Ishikawa (cell line): ENCODE measurements around the gene AXIN2.

Experiments
- CEBPB ChIP-seq: IDR thresholded peaks from 2 replicates; pipeline ENCODE4 v1.6.1; 2012
- CREB1 ChIP-seq: IDR thresholded peaks from 2 replicates; pipeline ENCODE4 v1.6.1; 2012; ENCODE audit warnings: low read depth
- EP300 ChIP-seq: IDR thresholded peaks from 2 replicates; pipeline ENCODE4 v1.6.1; 2012; ENCODE audit warnings: borderline replicate concordance
- MAX ChIP-seq: IDR thresholded peaks from 2 replicates; pipeline ENCODE4 v1.6.1; 2012
- NFIC ChIP-seq: IDR thresholded peaks from 2 replicates; pipeline ENCODE4 v1.6.1; 2012
- TAF1 ChIP-seq: IDR thresholded peaks from 2 replicates; pipeline ENCODE4 v1.6.1; 2012; ENCODE audit warnings: low read depth, mild to moderate bottlenecking
- USF1 ChIP-seq: IDR thresholded peaks from 2 replicates; pipeline ENCODE4 v1.6.1; 2012
- YY1 ChIP-seq: IDR thresholded peaks from 2 replicates; pipeline ENCODE4 v1.6.1; 2012; ENCODE audit warnings: low read depth
- ZBTB7A ChIP-seq: IDR thresholded peaks from 2 replicates; pipeline ENCODE4 v1.6.1; 2012; ENCODE audit warnings: low read depth
- TF ChIP-seq, protein P1 (sequence below): IDR thresholded peaks from 2 replicates; pipeline ENCODE4 v1.6.1; 2012; ENCODE audit warnings: low read depth, mild to moderate bottlenecking

DNA sequence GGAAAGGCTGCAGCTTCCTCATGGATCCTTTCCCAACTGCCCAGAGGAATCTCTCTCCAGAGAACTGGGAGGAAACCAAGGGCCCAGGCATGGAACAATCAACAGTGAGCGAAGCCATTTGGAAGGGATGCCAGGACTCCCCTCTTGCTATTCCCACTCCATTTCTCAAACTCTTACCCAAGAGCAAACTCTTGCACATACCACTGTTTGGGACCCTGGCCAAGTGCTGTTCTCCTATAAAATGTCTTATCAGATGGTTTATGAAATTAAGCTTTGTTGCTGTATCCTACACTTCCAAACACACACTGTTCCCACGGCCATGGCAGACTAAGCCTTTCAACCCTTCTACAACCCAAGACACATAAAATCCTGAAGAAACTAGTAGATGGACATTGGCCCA is 48.3 kb upstream of the AXIN2 start:
- TF ChIP-seq USF1 (no peak), YY1 (no peak), ZBTB7A (no peak), EP300 (no peak), TAF1 (no peak), NFIC (no peak), CEBPB (no peak), CREB1 (no peak), MAX (no peak)
- TF ChIP-seq, protein P1, sequence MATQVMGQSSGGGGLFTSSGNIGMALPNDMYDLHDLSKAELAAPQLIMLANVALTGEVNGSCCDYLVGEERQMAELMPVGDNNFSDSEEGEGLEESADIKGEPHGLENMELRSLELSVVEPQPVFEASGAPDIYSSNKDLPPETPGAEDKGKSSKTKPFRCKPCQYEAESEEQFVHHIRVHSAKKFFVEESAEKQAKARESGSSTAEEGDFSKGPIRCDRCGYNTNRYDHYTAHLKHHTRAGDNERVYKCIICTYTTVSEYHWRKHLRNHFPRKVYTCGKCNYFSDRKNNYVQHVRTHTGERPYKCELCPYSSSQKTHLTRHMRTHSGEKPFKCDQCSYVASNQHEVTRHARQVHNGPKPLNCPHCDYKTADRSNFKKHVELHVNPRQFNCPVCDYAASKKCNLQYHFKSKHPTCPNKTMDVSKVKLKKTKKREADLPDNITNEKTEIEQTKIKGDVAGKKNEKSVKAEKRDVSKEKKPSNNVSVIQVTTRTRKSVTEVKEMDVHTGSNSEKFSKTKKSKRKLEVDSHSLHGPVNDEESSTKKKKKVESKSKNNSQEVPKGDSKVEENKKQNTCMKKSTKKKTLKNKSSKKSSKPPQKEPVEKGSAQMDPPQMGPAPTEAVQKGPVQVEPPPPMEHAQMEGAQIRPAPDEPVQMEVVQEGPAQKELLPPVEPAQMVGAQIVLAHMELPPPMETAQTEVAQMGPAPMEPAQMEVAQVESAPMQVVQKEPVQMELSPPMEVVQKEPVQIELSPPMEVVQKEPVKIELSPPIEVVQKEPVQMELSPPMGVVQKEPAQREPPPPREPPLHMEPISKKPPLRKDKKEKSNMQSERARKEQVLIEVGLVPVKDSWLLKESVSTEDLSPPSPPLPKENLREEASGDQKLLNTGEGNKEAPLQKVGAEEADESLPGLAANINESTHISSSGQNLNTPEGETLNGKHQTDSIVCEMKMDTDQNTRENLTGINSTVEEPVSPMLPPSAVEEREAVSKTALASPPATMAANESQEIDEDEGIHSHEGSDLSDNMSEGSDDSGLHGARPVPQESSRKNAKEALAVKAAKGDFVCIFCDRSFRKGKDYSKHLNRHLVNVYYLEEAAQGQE = no peak
